ENCODE measurements around the gene ABCA7.

- TF ChIP-seq CTCF (IDR thresholded peaks at IDR 0.05 in 4 of 5, conservative IDR thresholded peaks at IDR 0.05 in 1 of 5): no peak
- TF ChIP-seq POLR2A (IDR thresholded peaks at IDR 0.05): no peak
Measured at GRCh38 chr19:1097810-1098176, 57.9 kb downstream of the ABCA7 start.
